HepG2 (cell line): Measurements from ENCODE around the gene INAFM2. TPM values are rescaled to one million over a fixed set of nuclear protein-coding genes. Genes with fewer than 3 reads are reported as not detected.
A peak's percentile ranks its signal among the peaks of the same experiment; 100 is the strongest.

Experiments used
- HNRNPK ChIP-seq: fragments of 200-400 bp; formaldehyde crosslinking; IDR thresholded peaks from 2 replicates; pipeline ENCODE4 v1.6.1; 2018; ENCODE audit warnings: low read length, low read depth, moderate library complexity, mild to moderate bottlenecking; ENCODE audit not compliant: poor library complexity, severe bottlenecking
- JARID2 ChIP-seq: sonication (generic); formaldehyde crosslinking; IDR thresholded peaks from 2 replicates; pipeline ENCODE4 v1.8.1; 2023; ENCODE audit warnings: missing genetic modification reagents, inconsistent platforms; ENCODE audit not compliant: insufficient replicate concordance
- KDM5B ChIP-seq: sonication (generic); formaldehyde crosslinking; IDR thresholded peaks from 2 replicates; pipeline ENCODE4 v1.4.0; 2020; ENCODE audit warnings: missing genetic modification reagents, mild to moderate bottlenecking, borderline replicate concordance
- PAWR ChIP-seq: sonication (generic); formaldehyde crosslinking; IDR thresholded peaks from 2 replicates; pipeline ENCODE4 v1.4.0; 2020; ENCODE audit warnings: missing genetic modification reagents, mild to moderate bottlenecking, borderline replicate concordance
- PRDM15 ChIP-seq: sonication (generic); formaldehyde crosslinking; IDR thresholded peaks from 2 replicates; pipeline ENCODE4 v1.4.0; 2020; ENCODE audit warnings: missing genetic modification reagents
- SMC3 ChIP-seq: IDR thresholded peaks from 2 replicates; pipeline ENCODE4 v1.6.1; 2011; ENCODE audit warnings: low read length, improper control_type of control experiment
- TBP ChIP-seq: sonication (generic); formaldehyde crosslinking; IDR thresholded peaks from 2 replicates; pipeline ENCODE4 v1.5.0; 2020; ENCODE audit warnings: missing genetic modification reagents
- TFAP4 ChIP-seq: sonication (generic); IDR thresholded peaks from 2 replicates; pipeline ENCODE4 v1.6.1; 2016; ENCODE audit warnings: low read depth, borderline replicate concordance
- ZNF142 ChIP-seq: sonication (generic); formaldehyde crosslinking; IDR thresholded peaks from 2 replicates; pipeline ENCODE4 v1.4.0; 2020; ENCODE audit warnings: missing genetic modification reagents
- ZNF513 ChIP-seq: sonication (generic); formaldehyde crosslinking; conservative IDR thresholded peaks from 2 replicates; pipeline ENCODE4 v1.5.0; 2020; ENCODE audit warnings: missing genetic modification reagents
- ZNF549 ChIP-seq: sonication (generic); formaldehyde crosslinking; IDR thresholded peaks from 2 replicates; pipeline ENCODE4 v1.5.0; 2020; ENCODE audit warnings: missing genetic modification reagents
- ZNF556 ChIP-seq: sonication (generic); formaldehyde crosslinking; IDR thresholded peaks from 2 replicates; pipeline ENCODE4 v1.4.0; 2020; ENCODE audit warnings: mild to moderate bottlenecking, missing genetic modification reagents, borderline replicate concordance
- ZNF660 ChIP-seq: sonication (generic); formaldehyde crosslinking; IDR thresholded peaks from 2 replicates; pipeline ENCODE4 v1.5.1; 2020; ENCODE audit warnings: mild to moderate bottlenecking, low read depth, missing genetic modification reagents, borderline replicate concordance
- polyA plus RNA-seq, 8 experiments: library from polyadenylated mRNA; depleted of rRNA in 3 of 8; stranded (reverse) in 7 of 8; unstranded in 1 of 8; fragments of >200 nt; fragmentation: Illumina TruSeq in 4 of 8; extraction: Trizol in 4 of 8; gene quantifications; 2 replicates each; pipeline versions ENCODE4 v1.2.1 to v1.2.3, GENCODE V29; 2011 to 2016; ENCODE audit warnings: low read depth in 4 of 8, missing spikeins in 1 of 8, mixed read lengths in 1 of 8; ENCODE audit not compliant: insufficient read depth in 1 of 8
- total RNA-seq, 5 experiments: library from RNA; depleted of rRNA; stranded (reverse); fragments of >200 nt; fragmentation: Illumina TruSeq; extraction: Trizol; gene quantifications; 2 replicates each; pipeline ENCODE4 v1.2.3, GENCODE V29; 2016; ENCODE audit warnings: low read depth in 1 of 5

Gene INAFM2
- total and polyA plus RNA-seq, 2 of the 13 experiments (the other 11 are each of a cell fraction or from before 2014, with no cell fraction given), result 5.5 to 6.5 TPM

GRCh38 chr15:40367686-40368611 is 44.5 kb downstream of the INAFM2 start (continued):
- TF ChIP-seq PAWR (CRISPR knock-in tag) (no peak), ZNF549 (CRISPR knock-in tag) (peak; percentile 61; the same call in 1 of the 2 replicates), ZNF660 (CRISPR knock-in tag) (no peak), PRDM15 (peak; percentile 72; the same call in 1 of the 2 replicates), TFAP4 (peak; percentile 54; the same call in 1 of the 2 replicates), KDM5B (CRISPR knock-in tag) (peak; percentile 98), JARID2 (CRISPR knock-in tag) (peak; percentile 92), SMC3 (peak; percentile 30; the same call in 1 of the 2 replicates), ZNF513 (CRISPR knock-in tag) (no peak), TBP (no peak), HNRNPK (no peak), ZNF556 (CRISPR knock-in tag) (peak; percentile 83; the same call in 1 of the 2 replicates), ZNF142 (CRISPR knock-in tag) (peak; percentile 93)
